GM12874 (cell line): ENCODE measurements around the gene DTNA.

ENCODE experiments used
- TF ChIP-seq, protein P1 (sequence below): IDR thresholded peaks from 2 replicates; pipeline ENCODE4 v1.5.1; 2011; ENCODE audit warnings: low read depth, mild to moderate bottlenecking, control low read depth, low read length, moderate library complexity; ENCODE audit not compliant: insufficient read depth

DTNA gene

GRCh38 chr18:34758378-34758948 is 48.4 kb downstream of the DTNA start:
- TF ChIP-seq, protein P1, sequence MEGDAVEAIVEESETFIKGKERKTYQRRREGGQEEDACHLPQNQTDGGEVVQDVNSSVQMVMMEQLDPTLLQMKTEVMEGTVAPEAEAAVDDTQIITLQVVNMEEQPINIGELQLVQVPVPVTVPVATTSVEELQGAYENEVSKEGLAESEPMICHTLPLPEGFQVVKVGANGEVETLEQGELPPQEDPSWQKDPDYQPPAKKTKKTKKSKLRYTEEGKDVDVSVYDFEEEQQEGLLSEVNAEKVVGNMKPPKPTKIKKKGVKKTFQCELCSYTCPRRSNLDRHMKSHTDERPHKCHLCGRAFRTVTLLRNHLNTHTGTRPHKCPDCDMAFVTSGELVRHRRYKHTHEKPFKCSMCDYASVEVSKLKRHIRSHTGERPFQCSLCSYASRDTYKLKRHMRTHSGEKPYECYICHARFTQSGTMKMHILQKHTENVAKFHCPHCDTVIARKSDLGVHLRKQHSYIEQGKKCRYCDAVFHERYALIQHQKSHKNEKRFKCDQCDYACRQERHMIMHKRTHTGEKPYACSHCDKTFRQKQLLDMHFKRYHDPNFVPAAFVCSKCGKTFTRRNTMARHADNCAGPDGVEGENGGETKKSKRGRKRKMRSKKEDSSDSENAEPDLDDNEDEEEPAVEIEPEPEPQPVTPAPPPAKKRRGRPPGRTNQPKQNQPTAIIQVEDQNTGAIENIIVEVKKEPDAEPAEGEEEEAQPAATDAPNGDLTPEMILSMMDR: no peak

GRCh38 chr18:34760444-34760843 is 50.3 kb downstream of the DTNA start:
- TF ChIP-seq, protein P1: no peak

- TF ChIP-seq, protein P1: no peak
Observed at GRCh38 chr18:34764451-34764850, 54.4 kb downstream of the DTNA start.

- TF ChIP-seq, protein P1: no peak
Observed at GRCh38 chr18:34767601-34768027, 57.5 kb downstream of the DTNA start.

DNA sequence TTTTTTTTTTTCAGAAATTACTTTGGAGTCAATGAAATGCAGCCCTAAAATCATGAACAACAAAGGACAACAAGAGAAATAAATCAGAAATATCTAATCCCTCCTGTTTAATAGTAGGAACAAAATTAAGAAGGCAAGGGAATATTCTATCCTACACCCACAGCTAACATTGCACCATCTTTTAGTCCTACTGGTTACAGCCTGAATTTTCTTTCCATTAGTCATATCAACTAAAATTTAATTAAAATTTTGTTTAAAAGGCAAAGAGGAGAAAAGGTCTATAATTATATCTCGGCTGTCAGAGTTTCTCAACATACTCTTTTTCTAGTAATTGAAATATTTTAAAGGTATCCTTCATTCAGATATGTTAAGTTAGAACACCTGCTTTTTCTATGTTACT is 61.9 kb downstream of the DTNA start:
- TF ChIP-seq, protein P1: no peak

GRCh38 chr18:34772887-34773286 is 62.8 kb downstream of the DTNA start:
- TF ChIP-seq, protein P1: no peak

- TF ChIP-seq, protein P1: no peak
Observed at GRCh38 chr18:34773378-34773777, 63.3 kb downstream of the DTNA start.
